HEK293T (cell line): ENCODE measurements around the gene USP30.

Experiments used
- ARNT ChIP-seq: fragments of 450-650 bp; IDR thresholded peaks from 2 replicates; pipeline ENCODE4 v1.6.1; 2017; ENCODE audit warnings: mild to moderate bottlenecking
- BHLHE40 ChIP-seq: fragments of 450-650 bp; IDR thresholded peaks from 2 replicates; pipeline ENCODE4 v1.6.1; 2016; ENCODE audit warnings: mild to moderate bottlenecking, moderate library complexity, borderline replicate concordance
- ELF4 ChIP-seq: fragments of 450-650 bp; IDR thresholded peaks from 2 replicates; pipeline ENCODE4 v1.6.1; 2017; ENCODE audit warnings: antibody characterized with exemption
- FOXA1 ChIP-seq: fragments of 450-650 bp; IDR thresholded peaks from 2 replicates; pipeline ENCODE4 v1.6.1; 2016; ENCODE audit warnings: mild to moderate bottlenecking
- FOXK2 ChIP-seq: fragments of 450-650 bp; IDR thresholded peaks from 2 replicates; pipeline ENCODE4 v1.6.1; 2016; ENCODE audit warnings: mild to moderate bottlenecking
- FOXM1 ChIP-seq: fragments of 450-650 bp; IDR thresholded peaks from 2 replicates; pipeline ENCODE4 v1.6.1; 2017; ENCODE audit warnings: mild to moderate bottlenecking, borderline replicate concordance
- HDGF ChIP-seq: fragments of 450-650 bp; IDR thresholded peaks from 2 replicates; pipeline ENCODE4 v1.6.1; 2017; ENCODE audit warnings: antibody characterized with exemption, borderline replicate concordance
- L3MBTL2 ChIP-seq: fragments of 450-650 bp; conservative IDR thresholded peaks from 2 replicates; pipeline ENCODE4 v1.6.1; 2016; ENCODE audit warnings: mild to moderate bottlenecking
- NFRKB ChIP-seq: fragments of 450-650 bp; IDR thresholded peaks from 2 replicates; pipeline ENCODE4 v1.6.1; 2016; ENCODE audit warnings: mild to moderate bottlenecking, moderate library complexity
- SP1 ChIP-seq: fragments of 450-650 bp; IDR thresholded peaks from 2 replicates; pipeline ENCODE4 v1.6.1; 2017
- SUZ12 ChIP-seq: fragments of 450-650 bp; IDR thresholded peaks from 2 replicates; pipeline ENCODE4 v1.6.1; 2016; ENCODE audit warnings: mild to moderate bottlenecking
- TARDBP ChIP-seq: fragments of 450-650 bp; IDR thresholded peaks from 2 replicates; pipeline ENCODE4 v1.6.1; 2016
- TF ChIP-seq, protein P1 (sequence below): fragments of 450-650 bp; IDR thresholded peaks from 2 replicates; pipeline ENCODE4 v1.6.1; 2016

GRCh38 chr12:109121346-109121880, 69.0 kb downstream of the USP30 start:
- TF ChIP-seq SUZ12 (no peak), FOXK2 (no peak), TARDBP (no peak), FOXA1 (no peak), BHLHE40 (no peak), ELF4 (no peak), NFRKB (no peak), SP1 (no peak), L3MBTL2 (no peak), HDGF (no peak), FOXM1 (no peak), ARNT (no peak)
- TF ChIP-seq, protein P1, sequence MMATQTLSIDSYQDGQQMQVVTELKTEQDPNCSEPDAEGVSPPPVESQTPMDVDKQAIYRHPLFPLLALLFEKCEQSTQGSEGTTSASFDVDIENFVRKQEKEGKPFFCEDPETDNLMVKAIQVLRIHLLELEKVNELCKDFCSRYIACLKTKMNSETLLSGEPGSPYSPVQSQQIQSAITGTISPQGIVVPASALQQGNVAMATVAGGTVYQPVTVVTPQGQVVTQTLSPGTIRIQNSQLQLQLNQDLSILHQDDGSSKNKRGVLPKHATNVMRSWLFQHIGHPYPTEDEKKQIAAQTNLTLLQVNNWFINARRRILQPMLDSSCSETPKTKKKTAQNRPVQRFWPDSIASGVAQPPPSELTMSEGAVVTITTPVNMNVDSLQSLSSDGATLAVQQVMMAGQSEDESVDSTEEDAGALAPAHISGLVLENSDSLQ: no peak
